ENCODE measurements around the gene CCND2. TPM values are rescaled to one million over a fixed set of nuclear protein-coding genes. Genes with fewer than 3 reads are reported as not detected.

Gene CCND2
- total RNA-seq, 1 experiment from 2014 or later = 133 TPM

Other genes starting within 250 kb of the CCND2 start
- gene TIGAR, start 47.5 kb downstream of the CCND2 start, total RNA-seq (2014; rRNA removed) = 17.2 and 18.4 TPM in 2 replicates
- gene FGF23, start 106.0 kb downstream of the CCND2 start, total RNA-seq (2014; rRNA removed) = 0.06 TPM in 1 of 2 replicates, not detected in the other
- gene FGF6, start 172.1 kb downstream of the CCND2 start, total RNA-seq (2014; rRNA removed) = not detected in 2 replicates

Data from LHCN-M2 (cell line).